ENCODE data around the gene NTMT1. TPM values are rescaled to one million over a fixed set of nuclear protein-coding genes. Genes with fewer than 3 reads are reported as not detected.

Gene NTMT1
- total and polyA plus RNA-seq, 10 donors = 22.8 to 50.5 (median 36.6) TPM

- Histone ChIP-seq H3K4me1 (peaks cover 0 to 13% (median 2%) of the 10 kb centered on the region in 6 donors), H3K27ac (no peak overlapping the region), H3K9me3 (no peaks in the 10 kb centered on the region), H3K27me3 (replicated peaks in 1 of 7) (peaks cover 0 to 24% (median 0%) of the 10 kb centered on the region in 7 donors), H3K36me3 (no peaks in the 10 kb centered on the region), H3K4me3 (no peak overlapping the region)
- 41 to 61% (median 52%) methylated on average over 16 to 20 of the region's 20 CpGs for WGBS, 5 donors
- no peak for DNase-seq
- intact Hi-C loops (cut with DNase I; ENCODE audit: low total_unique reads) = no loop called here
- TF ChIP-seq CTCF (IDR thresholded peaks at IDR 0.05 in 8 of 11, conservative IDR thresholded peaks at IDR 0.05 in 3 of 11) (no peak), POLR2A (IDR thresholded peaks at IDR 0.05) (no peak), POLR2AphosphoS5 (IDR thresholded peaks at IDR 0.05) (no peak)
These were observed 28.6 kb downstream of the NTMT1 start for GRCh38 chr9:129654554-129655040.

- no peaks in the 10 kb centered on the region for H3K36me3 ChIP-seq
- DNase-seq = no peak
- H3K9me3 ChIP-seq = no peaks in the 10 kb centered on the region
- no peak for TF ChIP-seq POLR2AphosphoS5 (IDR thresholded peaks at IDR 0.05)
- TF ChIP-seq POLR2A (IDR thresholded peaks at IDR 0.05) = no peak
- TF ChIP-seq CTCF (IDR thresholded peaks at IDR 0.05 in 8 of 11, conservative IDR thresholded peaks at IDR 0.05 in 3 of 11) = no peak
- intact Hi-C loops (cut with DNase I; ENCODE audit: low total_unique reads) = no loop called here
- H3K27ac ChIP-seq = no peak overlapping the region
- peaks cover 0 to 13% (median 2%) of the 10 kb centered on the region in 6 donors for H3K4me1 ChIP-seq
- H3K4me3 ChIP-seq = no peak overlapping the region
- H3K27me3 ChIP-seq (replicated peaks in 1 of 7) = peaks cover 0 to 24% (median 0%) of the 10 kb centered on the region in 7 donors
- WGBS, 5 donors = 83 to 98% (median 93%) methylated on average over 7 of the region's 7 CpGs
These were observed 29.2 kb downstream of the NTMT1 start for GRCh38 chr9:129655154-129655553.

- TF ChIP-seq POLR2A (IDR thresholded peaks at IDR 0.05) (no peak), CTCF (IDR thresholded peaks at IDR 0.05 in 8 of 11, conservative IDR thresholded peaks at IDR 0.05 in 3 of 11) (no peak), POLR2AphosphoS5 (IDR thresholded peaks at IDR 0.05) (no peak)
- WGBS, 5 donors = 65 to 68% (median 66%) methylated on average over 7 of the region's 7 CpGs
- peaks cover 0 to 24% (median 0%) of the 10 kb centered on the region in 7 donors for H3K27me3 ChIP-seq (replicated peaks in 1 of 7)
- no peaks in the 10 kb centered on the region for H3K9me3 ChIP-seq
- no peak overlapping the region for H3K4me3 ChIP-seq
- no peak overlapping the region for H3K27ac ChIP-seq
- DNase-seq = no peak
- peaks cover 0 to 13% (median 2%) of the 10 kb centered on the region in 6 donors for H3K4me1 ChIP-seq
- intact Hi-C loops (cut with DNase I; ENCODE audit: low total_unique reads) = no loop called here
- H3K36me3 ChIP-seq = no peaks in the 10 kb centered on the region
These were observed 29.7 kb downstream of the NTMT1 start for GRCh38 chr9:129655696-129656095.

- Histone ChIP-seq H3K27ac (no peak overlapping the region), H3K36me3 (no peaks in the 10 kb centered on the region), H3K4me3 (no peak overlapping the region), H3K27me3 (replicated peaks in 1 of 7) (peaks cover 0 to 24% (median 0%) of the 10 kb centered on the region in 7 donors), H3K4me1 (peaks cover 0 to 13% (median 2%) of the 10 kb centered on the region in 6 donors), H3K9me3 (no peaks in the 10 kb centered on the region)
- 75 to 83% (median 80%) methylated on average over 11 to 12 of the region's 12 CpGs for WGBS, 5 donors
- no peak for TF ChIP-seq POLR2AphosphoS5 (IDR thresholded peaks at IDR 0.05)
- TF ChIP-seq CTCF (IDR thresholded peaks at IDR 0.05 in 8 of 11, conservative IDR thresholded peaks at IDR 0.05 in 3 of 11) = no peak
- TF ChIP-seq POLR2A (IDR thresholded peaks at IDR 0.05) = no peak
- intact Hi-C loops (cut with DNase I; ENCODE audit: low total_unique reads) = no loop called here
- no peak for DNase-seq
These were observed 30.9 kb downstream of the NTMT1 start for GRCh38 chr9:129656795-129657390.

Measured in spleen (tissue), 11 donors.